Measurements from ENCODE around the gene JAM3.

The JAM3 gene

DNA sequence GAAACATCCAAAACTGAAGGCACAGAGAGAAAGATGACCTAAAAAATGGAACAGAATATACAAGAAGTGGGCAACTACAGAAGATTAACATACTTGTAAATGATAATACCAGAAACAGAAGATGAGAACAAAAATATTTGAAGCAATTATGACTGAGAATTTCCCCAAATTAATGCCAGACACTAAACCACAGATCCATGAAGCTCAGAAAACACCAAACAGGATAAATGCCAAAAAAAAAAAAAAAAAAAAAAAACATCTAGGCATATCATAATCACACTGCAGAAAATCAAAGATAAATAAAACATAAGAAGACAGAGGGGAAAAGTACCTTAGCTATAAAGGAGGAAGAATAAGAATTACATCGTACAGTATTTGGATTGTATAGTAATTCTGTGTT is 65.3 kb downstream of the JAM3 start:
- Histone ChIP-seq H3K4me2 (ENCODE audit: insufficient read depth, low read length) (no peak overlapping the region), H3K9me3 (ENCODE audit: insufficient read depth, low read length, severe bottlenecking) (peaks cover 25% of the 10 kb centered on the region), H3K4me3 (ENCODE audit: low read depth in 1 of 2, low read length in 2 of 2) (no peak overlapping the region), H3K9ac (ENCODE audit: low read depth, low read length) (no peak overlapping the region), H2AFZ (ENCODE audit: low read depth, low read length) (no peak overlapping the region), H3K4me1 (ENCODE audit: insufficient read depth, low read length) (no peaks in the 10 kb centered on the region; the same call in 1 of the 2 replicates), H3K36me3 (ENCODE audit: insufficient read depth, low read length) (no peaks in the 10 kb centered on the region), H3K27me3 (ENCODE audit: insufficient read depth, low read length, poor library complexity) (no peaks in the 10 kb centered on the region), H4K20me1 (ENCODE audit: insufficient read depth, low read length) (no peaks in the 10 kb centered on the region), H3K79me2 (ENCODE audit: insufficient read depth, low read length) (no peaks in the 10 kb centered on the region), H3K27ac (ENCODE audit: low read length) (no peak overlapping the region)
- TF ChIP-seq, protein P1, sequence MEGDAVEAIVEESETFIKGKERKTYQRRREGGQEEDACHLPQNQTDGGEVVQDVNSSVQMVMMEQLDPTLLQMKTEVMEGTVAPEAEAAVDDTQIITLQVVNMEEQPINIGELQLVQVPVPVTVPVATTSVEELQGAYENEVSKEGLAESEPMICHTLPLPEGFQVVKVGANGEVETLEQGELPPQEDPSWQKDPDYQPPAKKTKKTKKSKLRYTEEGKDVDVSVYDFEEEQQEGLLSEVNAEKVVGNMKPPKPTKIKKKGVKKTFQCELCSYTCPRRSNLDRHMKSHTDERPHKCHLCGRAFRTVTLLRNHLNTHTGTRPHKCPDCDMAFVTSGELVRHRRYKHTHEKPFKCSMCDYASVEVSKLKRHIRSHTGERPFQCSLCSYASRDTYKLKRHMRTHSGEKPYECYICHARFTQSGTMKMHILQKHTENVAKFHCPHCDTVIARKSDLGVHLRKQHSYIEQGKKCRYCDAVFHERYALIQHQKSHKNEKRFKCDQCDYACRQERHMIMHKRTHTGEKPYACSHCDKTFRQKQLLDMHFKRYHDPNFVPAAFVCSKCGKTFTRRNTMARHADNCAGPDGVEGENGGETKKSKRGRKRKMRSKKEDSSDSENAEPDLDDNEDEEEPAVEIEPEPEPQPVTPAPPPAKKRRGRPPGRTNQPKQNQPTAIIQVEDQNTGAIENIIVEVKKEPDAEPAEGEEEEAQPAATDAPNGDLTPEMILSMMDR (IDR thresholded peaks at IDR 0.05; ENCODE audit: borderline replicate concordance, extremely low read depth, low read length, poor library complexity, severe bottlenecking): no peak
- TF ChIP-seq EZH2 (IDR thresholded peaks at IDR 0.05; ENCODE audit: borderline replicate concordance, low read depth, low read length, severe bottlenecking): no peak
- no peak for ATAC-seq (ENCODE audit: insufficient read depth, low read depth)
- no peak for DNase-seq

GRCh38 chr11:134138376-134138775 is 69.5 kb downstream of the JAM3 start:
- Histone ChIP-seq H3K9ac (ENCODE audit: low read depth, low read length) (no peak overlapping the region), H3K27ac (ENCODE audit: low read length) (no peak overlapping the region), H3K79me2 (ENCODE audit: insufficient read depth, low read length) (no peaks in the 10 kb centered on the region), H3K4me2 (ENCODE audit: insufficient read depth, low read length) (no peak overlapping the region), H4K20me1 (ENCODE audit: insufficient read depth, low read length) (no peaks in the 10 kb centered on the region), H2AFZ (ENCODE audit: low read depth, low read length) (no peak overlapping the region), H3K4me3 (ENCODE audit: low read depth in 1 of 2, low read length in 2 of 2) (no peak overlapping the region), H3K27me3 (ENCODE audit: insufficient read depth, low read length, poor library complexity) (no peaks in the 10 kb centered on the region), H3K36me3 (ENCODE audit: insufficient read depth, low read length) (peaks cover 7% of the 10 kb centered on the region; the same call in 1 of the 2 replicates), H3K4me1 (ENCODE audit: insufficient read depth, low read length) (peaks cover 4% of the 10 kb centered on the region; the same call in 1 of the 2 replicates), H3K9me3 (ENCODE audit: insufficient read depth, low read length, severe bottlenecking) (peaks cover 2% of the 10 kb centered on the region)
- TF ChIP-seq, protein P1 (IDR thresholded peaks at IDR 0.05; ENCODE audit: borderline replicate concordance, extremely low read depth, low read length, poor library complexity, severe bottlenecking): no peak
- TF ChIP-seq EZH2 (IDR thresholded peaks at IDR 0.05; ENCODE audit: borderline replicate concordance, low read depth, low read length, severe bottlenecking): no peak
- DNase-seq: no peak
- no peak for ATAC-seq (ENCODE audit: insufficient read depth, low read depth)

DNA sequence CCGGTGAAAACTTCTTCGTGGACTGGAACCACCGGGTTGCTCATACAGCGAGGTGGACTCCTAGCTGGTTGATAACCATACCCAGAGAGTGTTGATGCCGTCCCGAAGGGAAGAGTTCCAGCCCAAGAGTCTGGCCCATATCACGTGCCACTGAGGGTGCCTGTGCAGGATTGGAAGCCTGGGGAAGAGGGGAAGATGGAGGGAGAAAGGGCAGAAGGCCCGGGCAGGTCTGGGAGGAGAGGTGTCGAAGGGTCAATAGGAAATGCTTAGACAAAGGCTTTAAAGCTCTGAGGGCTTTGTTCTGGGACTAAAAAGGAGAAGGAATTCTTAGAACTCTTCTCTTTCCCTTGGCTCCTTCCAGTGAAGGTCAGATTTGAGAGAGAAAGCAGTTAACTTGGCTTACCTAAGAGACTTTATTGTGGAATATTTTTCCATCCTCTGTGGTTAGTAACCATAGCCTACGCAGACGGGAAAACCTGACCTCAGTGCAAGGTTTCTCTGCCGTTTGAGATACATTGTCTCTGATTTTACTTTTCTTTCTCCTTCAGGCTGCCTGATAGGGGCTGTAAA is 70.5 kb downstream of the JAM3 start:
- TF ChIP-seq, protein P1 (IDR thresholded peaks at IDR 0.05; ENCODE audit: borderline replicate concordance, extremely low read depth, low read length, poor library complexity, severe bottlenecking): no peak
- TF ChIP-seq EZH2 (IDR thresholded peaks at IDR 0.05; ENCODE audit: borderline replicate concordance, low read depth, low read length, severe bottlenecking): no peak
- peaks cover 11% of the 10 kb centered on the region for H3K36me3 ChIP-seq (ENCODE audit: insufficient read depth, low read length)
- no peak overlapping the region for H3K4me3 ChIP-seq (ENCODE audit: low read depth in 1 of 2, low read length in 2 of 2)
- no peaks in the 10 kb centered on the region for H3K79me2 ChIP-seq (ENCODE audit: insufficient read depth, low read length)
- H3K27ac ChIP-seq (ENCODE audit: low read length): no peak overlapping the region; the same call in 1 of the 2 replicates
- H2AFZ ChIP-seq (ENCODE audit: low read depth, low read length): no peak overlapping the region
- H3K9me3 ChIP-seq (ENCODE audit: insufficient read depth, low read length, severe bottlenecking): no peaks in the 10 kb centered on the region
- no peak overlapping the region for H3K9ac ChIP-seq (ENCODE audit: low read depth, low read length)
- DNase-seq (no peak), ATAC-seq (ENCODE audit: insufficient read depth, low read depth) (no peak)
- no peak overlapping the region for H3K4me2 ChIP-seq (ENCODE audit: insufficient read depth, low read length)
- H3K27me3 ChIP-seq (ENCODE audit: insufficient read depth, low read length, poor library complexity): no peaks in the 10 kb centered on the region
- H4K20me1 ChIP-seq (ENCODE audit: insufficient read depth, low read length): no peaks in the 10 kb centered on the region
- H3K4me1 ChIP-seq (ENCODE audit: insufficient read depth, low read length): peaks cover 4% of the 10 kb centered on the region; the same call in 1 of the 2 replicates
